Panc1 (cell line): Measurements from ENCODE around the gene ALDOC. TPM values are rescaled to one million over a fixed set of nuclear protein-coding genes. Genes with fewer than 3 reads are reported as not detected.

Experiments
- ATAC-seq: fragments of 200-7000 bp; cut with Tn5 transposase; 2 replicates; pipeline ENCODE4 v1.9.1; 2020; ENCODE audit warnings: mild to moderate bottlenecking, moderate library complexity
- BruUV-seq: library from RNA; stranded (reverse); fragments of 400-500 nt; replicated peaks from 2 replicates; lab custom pipeline; 2021; lab: Mats Ljungman, UMichigan
- CTCF ChIA-PET: fragments of 300-600 bp; sonication (Branson Sonifier 250); formaldehyde crosslinking; loops from one replicate; lab custom pipeline; 2022; ENCODE audit warnings: antibody characterized with exemption; lab: Charles Lee
- POLR2A ChIA-PET: fragments of 300-600 bp; sonication (Branson Sonifier 250); formaldehyde crosslinking; loops from one replicate; lab custom pipeline; 2022; ENCODE audit warnings: antibody characterized with exemption; lab: Charles Lee
- DNase-seq: peaks from one replicate; pipeline ENCODE4 v3.0.0-alpha.2; 2010; ENCODE audit warnings: low read depth, low spot score
- H3K27ac ChIP-seq: 2 replicates; pipeline ENCODE4 v1.5.1; 2011; ENCODE audit warnings: mild to moderate bottlenecking, low read length, inconsistent platforms
- H3K27me3 ChIP-seq: fragments of 200-500 bp; sonication (Bioruptor generic); 2 replicates; pipeline ENCODE4 v1.6.0; 2014; ENCODE audit warnings: low read length, inconsistent platforms; ENCODE audit not compliant: control insufficient read depth, insufficient read depth
- H3K36me3 ChIP-seq: fragments of 200-500 bp; sonication (Bioruptor generic); 2 replicates; pipeline ENCODE4 v1.5.1; 2014; ENCODE audit warnings: inconsistent platforms, mild to moderate bottlenecking, low read length, moderate library complexity; ENCODE audit not compliant: control insufficient read depth, insufficient read depth
- H3K4me1 ChIP-seq: 2 replicates; pipeline ENCODE4 v1.5.1; 2011; ENCODE audit warnings: inconsistent platforms, mild to moderate bottlenecking, low read length, moderate library complexity; ENCODE audit not compliant: control insufficient read depth, insufficient read depth
- H3K4me3 ChIP-seq, 2 experiments: 2 replicates each; pipeline ENCODE4 v1.5.1; 2011 to 2012; ENCODE audit warnings: low read depth in 2 of 2, low read length in 2 of 2, mild to moderate bottlenecking in 2 of 2, inconsistent platforms in 1 of 2, moderate library complexity in 1 of 2
- H3K9me3 ChIP-seq: fragments of 200-500 bp; sonication (Bioruptor generic); 2 replicates; pipeline ENCODE4 v1.5.1; 2014; ENCODE audit warnings: low read depth, mild to moderate bottlenecking, inconsistent platforms, low read length, moderate library complexity; ENCODE audit not compliant: control insufficient read depth, insufficient read depth
- POLR2AphosphoS5 ChIP-seq: IDR thresholded peaks from 2 replicates; pipeline ENCODE4 v1.6.1; 2012; ENCODE audit warnings: mild to moderate bottlenecking, low read depth, low read length, moderate library complexity
- SIN3A ChIP-seq: IDR thresholded peaks from 2 replicates; pipeline ENCODE4 v1.6.1; 2012; ENCODE audit warnings: low read depth, mild to moderate bottlenecking, low read length, moderate library complexity, borderline replicate concordance; ENCODE audit not compliant: insufficient read depth
- TCF7L2 ChIP-seq: IDR thresholded peaks from 2 replicates; pipeline ENCODE4 v1.6.1; 2011; ENCODE audit warnings: mild to moderate bottlenecking, low read depth, low read length, inconsistent platforms
- in situ Hi-C: cut with HindIII; loops from 2 replicates; pipeline ENCODE4 v1.10.0; 2016; ENCODE audit warnings: low sequenced_read_pairs, low pct_unique_long_range_greater_than_20kb
- intact Hi-C: fragments of 100-400 bp; cut with micrococcal nuclease; formaldehyde crosslinking; loops from one replicate; pipeline ENCODE4 v1.10.0; 2022; ENCODE audit not compliant: unreplicated experiment
- total RNA-seq: library from RNA; stranded (reverse); gene quantifications from one replicate; pipeline ENCODE4 v1.2.1, GENCODE V29; 2021; ENCODE audit not compliant: unreplicated experiment
- TF ChIP-seq, protein P1 (sequence below), 2 experiments: IDR thresholded peaks; 2 replicates each; pipeline ENCODE4 v1.6.1; 2011 to 2012; ENCODE audit warnings: low read depth in 2 of 2, control low read depth in 1 of 2, low read length in 1 of 2, mild to moderate bottlenecking in 1 of 2, moderate library complexity in 1 of 2; ENCODE audit not compliant: insufficient read depth in 1 of 2
- TF ChIP-seq, protein P2 (sequence below): fragments of 450-650 bp; IDR thresholded peaks from 2 replicates; pipeline ENCODE4 v1.5.1; 2017; ENCODE audit warnings: mild to moderate bottlenecking

Gene ALDOC
- total RNA-seq, 1 experiment from 2014 or later = 13.4 TPM

DNA sequence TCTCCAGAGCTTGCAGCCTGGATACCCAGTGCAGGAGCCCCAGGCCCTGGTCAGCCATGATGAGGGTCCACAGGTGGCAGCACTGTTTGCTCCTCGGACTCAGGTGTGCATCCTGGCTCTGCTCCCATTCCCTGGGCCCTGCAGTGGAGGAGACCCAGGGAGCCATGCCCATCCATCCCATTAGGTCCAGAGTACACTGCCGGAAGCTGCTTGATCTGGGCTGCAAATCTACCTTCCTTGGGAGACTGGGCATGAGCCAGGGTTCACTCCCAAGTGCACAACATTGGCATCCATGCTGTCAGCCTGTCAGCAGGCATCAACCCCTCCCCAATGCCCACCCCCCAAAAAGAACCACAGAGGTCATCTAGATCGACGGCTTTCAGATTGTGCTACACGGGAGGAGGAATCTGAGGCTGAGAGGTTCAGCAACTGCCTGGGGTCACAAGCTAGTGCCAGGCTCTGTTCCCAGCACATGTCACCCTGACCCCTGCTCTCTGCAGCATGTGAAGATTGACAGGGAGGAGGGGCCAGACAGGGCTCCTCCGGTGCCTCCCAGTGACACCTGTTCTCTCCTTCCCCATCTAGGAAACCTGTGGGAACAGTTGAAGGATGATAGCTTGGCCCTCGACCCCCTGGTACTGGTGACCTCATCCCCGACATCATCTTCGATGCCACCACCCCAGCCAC, 40.0 kb downstream of the ALDOC start:
- Histone ChIP-seq H3K27me3 (no peaks in the 10 kb centered on the region), H3K27ac (no peak overlapping the region), H3K9me3 (no peaks in the 10 kb centered on the region), H3K4me1 (no peaks in the 10 kb centered on the region), H3K36me3 (no peaks in the 10 kb centered on the region), H3K4me3 (no peak overlapping the region)
- in situ Hi-C loops = no loop called here
- TF ChIP-seq TCF7L2 (no peak), SIN3A (no peak), POLR2AphosphoS5 (no peak)
- TF ChIP-seq, protein P1, sequence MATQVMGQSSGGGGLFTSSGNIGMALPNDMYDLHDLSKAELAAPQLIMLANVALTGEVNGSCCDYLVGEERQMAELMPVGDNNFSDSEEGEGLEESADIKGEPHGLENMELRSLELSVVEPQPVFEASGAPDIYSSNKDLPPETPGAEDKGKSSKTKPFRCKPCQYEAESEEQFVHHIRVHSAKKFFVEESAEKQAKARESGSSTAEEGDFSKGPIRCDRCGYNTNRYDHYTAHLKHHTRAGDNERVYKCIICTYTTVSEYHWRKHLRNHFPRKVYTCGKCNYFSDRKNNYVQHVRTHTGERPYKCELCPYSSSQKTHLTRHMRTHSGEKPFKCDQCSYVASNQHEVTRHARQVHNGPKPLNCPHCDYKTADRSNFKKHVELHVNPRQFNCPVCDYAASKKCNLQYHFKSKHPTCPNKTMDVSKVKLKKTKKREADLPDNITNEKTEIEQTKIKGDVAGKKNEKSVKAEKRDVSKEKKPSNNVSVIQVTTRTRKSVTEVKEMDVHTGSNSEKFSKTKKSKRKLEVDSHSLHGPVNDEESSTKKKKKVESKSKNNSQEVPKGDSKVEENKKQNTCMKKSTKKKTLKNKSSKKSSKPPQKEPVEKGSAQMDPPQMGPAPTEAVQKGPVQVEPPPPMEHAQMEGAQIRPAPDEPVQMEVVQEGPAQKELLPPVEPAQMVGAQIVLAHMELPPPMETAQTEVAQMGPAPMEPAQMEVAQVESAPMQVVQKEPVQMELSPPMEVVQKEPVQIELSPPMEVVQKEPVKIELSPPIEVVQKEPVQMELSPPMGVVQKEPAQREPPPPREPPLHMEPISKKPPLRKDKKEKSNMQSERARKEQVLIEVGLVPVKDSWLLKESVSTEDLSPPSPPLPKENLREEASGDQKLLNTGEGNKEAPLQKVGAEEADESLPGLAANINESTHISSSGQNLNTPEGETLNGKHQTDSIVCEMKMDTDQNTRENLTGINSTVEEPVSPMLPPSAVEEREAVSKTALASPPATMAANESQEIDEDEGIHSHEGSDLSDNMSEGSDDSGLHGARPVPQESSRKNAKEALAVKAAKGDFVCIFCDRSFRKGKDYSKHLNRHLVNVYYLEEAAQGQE (IDR thresholded peaks at IDR 0.05; ENCODE audit: insufficient read depth in 1 of 2, low read depth in 2 of 2, low read length in 1 of 2) = no peak
- TF ChIP-seq, protein P2, sequence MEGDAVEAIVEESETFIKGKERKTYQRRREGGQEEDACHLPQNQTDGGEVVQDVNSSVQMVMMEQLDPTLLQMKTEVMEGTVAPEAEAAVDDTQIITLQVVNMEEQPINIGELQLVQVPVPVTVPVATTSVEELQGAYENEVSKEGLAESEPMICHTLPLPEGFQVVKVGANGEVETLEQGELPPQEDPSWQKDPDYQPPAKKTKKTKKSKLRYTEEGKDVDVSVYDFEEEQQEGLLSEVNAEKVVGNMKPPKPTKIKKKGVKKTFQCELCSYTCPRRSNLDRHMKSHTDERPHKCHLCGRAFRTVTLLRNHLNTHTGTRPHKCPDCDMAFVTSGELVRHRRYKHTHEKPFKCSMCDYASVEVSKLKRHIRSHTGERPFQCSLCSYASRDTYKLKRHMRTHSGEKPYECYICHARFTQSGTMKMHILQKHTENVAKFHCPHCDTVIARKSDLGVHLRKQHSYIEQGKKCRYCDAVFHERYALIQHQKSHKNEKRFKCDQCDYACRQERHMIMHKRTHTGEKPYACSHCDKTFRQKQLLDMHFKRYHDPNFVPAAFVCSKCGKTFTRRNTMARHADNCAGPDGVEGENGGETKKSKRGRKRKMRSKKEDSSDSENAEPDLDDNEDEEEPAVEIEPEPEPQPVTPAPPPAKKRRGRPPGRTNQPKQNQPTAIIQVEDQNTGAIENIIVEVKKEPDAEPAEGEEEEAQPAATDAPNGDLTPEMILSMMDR = no peak
- ATAC-seq (no peak), DNase-seq (no peak)
- ChIA-PET POLR2A (interaction anchor here (0.6 kb wide), 1 partner anchor 38 kb away, joined by 9 read pairs; no protein-coding TSS in a partner anchor), CTCF (interaction anchor here (0.6 kb wide), 2 partner anchors 10 to 214 kb away, joined by 3 to 5 read pairs; no protein-coding TSS in a partner anchor)
- intact Hi-C loops = no loop called here
- BruUV-seq = no TSS peak

DNA sequence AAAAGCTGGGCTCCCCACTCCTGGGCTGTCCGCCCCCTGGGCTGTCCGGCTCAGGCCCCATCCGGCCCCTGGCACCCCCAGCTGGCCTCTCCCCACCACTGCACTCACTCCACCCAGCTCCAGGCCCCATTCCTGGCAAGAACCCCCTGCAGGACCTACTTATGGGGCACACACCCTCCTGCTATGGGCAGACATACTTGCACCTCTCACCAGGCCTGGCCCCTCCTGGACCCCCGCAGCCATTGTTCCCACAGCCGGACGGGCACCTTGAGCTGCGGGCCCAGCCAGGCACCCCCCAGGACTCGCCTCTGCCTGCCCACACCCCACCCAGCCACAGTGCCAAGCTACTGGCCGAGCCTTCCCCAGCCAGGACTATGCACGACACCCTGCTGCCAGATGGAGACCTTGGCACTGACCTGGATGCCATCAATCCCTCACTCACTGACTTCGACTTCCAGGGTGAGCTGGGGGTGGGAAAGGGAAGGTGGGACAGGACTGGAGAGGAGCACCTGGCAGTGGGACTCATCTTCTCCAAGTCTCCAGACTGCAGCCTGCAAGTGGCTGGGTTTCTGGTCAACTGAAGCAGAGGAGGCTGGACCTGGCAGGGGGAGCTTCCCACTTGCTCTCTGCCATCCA, 41.8 kb downstream of the ALDOC start:
- no TSS peak for BruUV-seq

More for the DNA sequence above, 41.8 kb downstream of the ALDOC start:
- no peak for DNase-seq
- Histone ChIP-seq H3K27me3 (no peaks in the 10 kb centered on the region; the same call in 1 of the 2 replicates), H3K36me3 (no peaks in the 10 kb centered on the region), H3K9me3 (no peaks in the 10 kb centered on the region), H3K27ac (no peak overlapping the region), H3K4me1 (no peaks in the 10 kb centered on the region), H3K4me3 (no peak overlapping the region)
- POLR2A ChIA-PET = interaction anchor here (0.5 to 0.7 kb wide), 3 partner anchors 40 to 278 kb away, joined by 5 to 12 read pairs (median 6); partner anchors contain the start of gene SARM1
- ATAC-seq = no peak
- intact Hi-C loops = no loop called here
- CTCF ChIA-PET = no interaction called here
- in situ Hi-C loops = no loop called here
- TF ChIP-seq POLR2AphosphoS5 (no peak), SIN3A (no peak), TCF7L2 (no peak)
- TF ChIP-seq, protein P1 (IDR thresholded peaks at IDR 0.05; ENCODE audit: insufficient read depth in 1 of 2, low read depth in 2 of 2, low read length in 1 of 2) = no peak
- TF ChIP-seq, protein P2 = no peak
